MM.1S (cell line): Measurements from ENCODE around the gene SCO1.

Experiments used
- CTCF ChIP-seq: fragments of 300-600 bp; sonication (generic); IDR thresholded peaks from 2 replicates; pipeline ENCODE4 v1.5.1; 2016; ENCODE audit warnings: antibody characterized with exemption, low read length, mixed read lengths
- EZH2 ChIP-seq: fragments of 300-600 bp; sonication (generic); optimal IDR thresholded peaks from 2 replicates; pipeline ENCODE3; 2017; ENCODE audit warnings: low read depth, mild to moderate bottlenecking, antibody characterized with exemption, low read length, mixed read lengths

GRCh38 chr17:10626390-10626789 is 70.9 kb downstream of the SCO1 start:
- TF ChIP-seq CTCF (no peak), EZH2 (no peak)
